Colonic mucosa (tissue), 4 donors: ENCODE data around the gene SLPI. TPM values are rescaled to one million over a fixed set of nuclear protein-coding genes. Genes with fewer than 3 reads are reported as not detected.

Source experiments
- DNase-seq: peaks from one replicate; pipeline ENCODE4 v3.0.0-alpha.2; 2020
- H3K27ac ChIP-seq: fragments of 200-600 bp; one replicate; pipeline ENCODE4 v1.8.0; 2021
- H3K27me3 ChIP-seq: fragments of 200-600 bp; one replicate; pipeline ENCODE4 v1.8.0; 2021
- H3K36me3 ChIP-seq: fragments of 200-600 bp; one replicate; pipeline ENCODE4 v1.8.0; 2021
- H3K4me1 ChIP-seq: fragments of 200-600 bp; one replicate; pipeline ENCODE4 v1.8.0; 2021; ENCODE audit warnings: mild to moderate bottlenecking
- H3K4me3 ChIP-seq: fragments of 200-600 bp; one replicate; pipeline ENCODE4 v1.8.0; 2021
- H3K9ac ChIP-seq, 2 donors: one replicate each; pipeline ENCODE4 v1.7.0; 2013; ENCODE audit warnings: control low read depth in 2 of 2, low read depth in 2 of 2, low read length in 2 of 2
- H3K9me3 ChIP-seq: fragments of 200-600 bp; one replicate; pipeline ENCODE4 v1.8.0; 2021
- CTCF ChIP-seq: fragments of 200-600 bp; IDR thresholded peaks from one replicate; pipeline ENCODE4 v1.8.0; 2022; ENCODE audit warnings: antibody characterized with exemption, mild to moderate bottlenecking
- intact Hi-C: fragments of 100-400 bp; cut with DNase I; formaldehyde crosslinking; loops from one replicate; pipeline ENCODE4 v1.14.1; 2022
- total RNA-seq, 2 donors: library from RNA; stranded (reverse); fragmentation: NEBNext Ultra II Directional in 1 of 2; extraction: Animal tissue kit (Norgen Biotek cat#: 25700) in 1 of 2; gene quantifications; one replicate each; pipeline ENCODE4 v1.2.1, GENCODE V29; 2021
- donor health status: healthy.
- donor health status: DM: no; HTN: no; CAD: no.
- donor health status: DM: no; HTN: no; CAD: no.

Gene SLPI
- total RNA-seq, 2 donors from 2014 or later, result 109 to 113 TPM

- Histone ChIP-seq H3K9me3 (no peaks in the 10 kb centered on the region), H3K4me3 (no peak overlapping the region), H3K4me1 (no peaks in the 10 kb centered on the region), H3K27ac (no peak overlapping the region), H3K36me3 (no peaks in the 10 kb centered on the region), H3K27me3 (no peaks in the 10 kb centered on the region), H3K9ac (no peak overlapping the region)
- DNase-seq, result no peak
- no peak for TF ChIP-seq CTCF
- intact Hi-C loops, result no loop called here
Measured at GRCh38 chr20:45218636-45219035, 35.7 kb downstream of the SLPI start.

GRCh38 chr20:45218124-45218523, 36.2 kb downstream of the SLPI start:
- no peak overlapping the region for H3K9ac ChIP-seq
- no peaks in the 10 kb centered on the region for H3K9me3 ChIP-seq
- intact Hi-C loops, result no loop called here
- H3K27ac ChIP-seq, result no peak overlapping the region
- TF ChIP-seq CTCF, result no peak
- H3K36me3 ChIP-seq, result no peaks in the 10 kb centered on the region
- no peaks in the 10 kb centered on the region for H3K27me3 ChIP-seq
- no peak overlapping the region for H3K4me3 ChIP-seq
- no peak for DNase-seq
- no peaks in the 10 kb centered on the region for H3K4me1 ChIP-seq

GRCh38 chr20:45212836-45213235, 41.5 kb downstream of the SLPI start:
- Histone ChIP-seq H3K9me3 (no peaks in the 10 kb centered on the region), H3K4me3 (no peak overlapping the region), H3K4me1 (no peaks in the 10 kb centered on the region), H3K27me3 (no peaks in the 10 kb centered on the region), H3K36me3 (no peaks in the 10 kb centered on the region), H3K9ac (no peak overlapping the region), H3K27ac (no peak overlapping the region)
- no peak for TF ChIP-seq CTCF
- intact Hi-C loops, result no loop called here
- DNase-seq, result no peak

GRCh38 chr20:45211569-45212474, 42.5 kb downstream of the SLPI start:
- Histone ChIP-seq H3K4me1 (no peaks in the 10 kb centered on the region), H3K4me3 (no peak overlapping the region), H3K27me3 (no peaks in the 10 kb centered on the region), H3K36me3 (no peaks in the 10 kb centered on the region), H3K9me3 (no peaks in the 10 kb centered on the region), H3K27ac (no peak overlapping the region), H3K9ac (no peak overlapping the region)
- intact Hi-C loops, result no loop called here
- TF ChIP-seq CTCF, result no peak
- no peak for DNase-seq

- no peaks in the 10 kb centered on the region for H3K36me3 ChIP-seq
- no peak for DNase-seq
- H3K9me3 ChIP-seq, result no peaks in the 10 kb centered on the region
- TF ChIP-seq CTCF, result no peak
- intact Hi-C loops, result no loop called here
- no peaks in the 10 kb centered on the region for H3K4me1 ChIP-seq
- no peak overlapping the region for H3K27ac ChIP-seq
- no peaks in the 10 kb centered on the region for H3K27me3 ChIP-seq
- no peak overlapping the region for H3K9ac ChIP-seq
- no peak overlapping the region for H3K4me3 ChIP-seq
Measured at GRCh38 chr20:45209924-45210323, 44.4 kb downstream of the SLPI start.
